ENCODE data around the gene OR2T27. TPM values are rescaled to one million over a fixed set of nuclear protein-coding genes. Genes with fewer than 3 reads are reported as not detected.

OR2T27 gene
- total RNA-seq, 1 donor from 2014 or later: not detected

- DNase-seq (ENCODE audit: low spot score in 2 of 2): no peak
- intact Hi-C loops (cut with DNase I): no loop called here
- no peak overlapping the region for H3K27ac ChIP-seq
- no peak overlapping the region for H3K4me3 ChIP-seq
- H3K9me3 ChIP-seq: no peaks in the 10 kb centered on the region
- H3K36me3 ChIP-seq: no peaks in the 10 kb centered on the region
- TF ChIP-seq, protein P1, sequence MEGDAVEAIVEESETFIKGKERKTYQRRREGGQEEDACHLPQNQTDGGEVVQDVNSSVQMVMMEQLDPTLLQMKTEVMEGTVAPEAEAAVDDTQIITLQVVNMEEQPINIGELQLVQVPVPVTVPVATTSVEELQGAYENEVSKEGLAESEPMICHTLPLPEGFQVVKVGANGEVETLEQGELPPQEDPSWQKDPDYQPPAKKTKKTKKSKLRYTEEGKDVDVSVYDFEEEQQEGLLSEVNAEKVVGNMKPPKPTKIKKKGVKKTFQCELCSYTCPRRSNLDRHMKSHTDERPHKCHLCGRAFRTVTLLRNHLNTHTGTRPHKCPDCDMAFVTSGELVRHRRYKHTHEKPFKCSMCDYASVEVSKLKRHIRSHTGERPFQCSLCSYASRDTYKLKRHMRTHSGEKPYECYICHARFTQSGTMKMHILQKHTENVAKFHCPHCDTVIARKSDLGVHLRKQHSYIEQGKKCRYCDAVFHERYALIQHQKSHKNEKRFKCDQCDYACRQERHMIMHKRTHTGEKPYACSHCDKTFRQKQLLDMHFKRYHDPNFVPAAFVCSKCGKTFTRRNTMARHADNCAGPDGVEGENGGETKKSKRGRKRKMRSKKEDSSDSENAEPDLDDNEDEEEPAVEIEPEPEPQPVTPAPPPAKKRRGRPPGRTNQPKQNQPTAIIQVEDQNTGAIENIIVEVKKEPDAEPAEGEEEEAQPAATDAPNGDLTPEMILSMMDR (IDR thresholded peaks at IDR 0.05): no peak
- no peaks in the 10 kb centered on the region for H3K27me3 ChIP-seq
- H3K4me1 ChIP-seq: no peaks in the 10 kb centered on the region
Measured at GRCh38 chr1:248625166-248625565, 30.2 kb downstream of the OR2T27 start.

DNA sequence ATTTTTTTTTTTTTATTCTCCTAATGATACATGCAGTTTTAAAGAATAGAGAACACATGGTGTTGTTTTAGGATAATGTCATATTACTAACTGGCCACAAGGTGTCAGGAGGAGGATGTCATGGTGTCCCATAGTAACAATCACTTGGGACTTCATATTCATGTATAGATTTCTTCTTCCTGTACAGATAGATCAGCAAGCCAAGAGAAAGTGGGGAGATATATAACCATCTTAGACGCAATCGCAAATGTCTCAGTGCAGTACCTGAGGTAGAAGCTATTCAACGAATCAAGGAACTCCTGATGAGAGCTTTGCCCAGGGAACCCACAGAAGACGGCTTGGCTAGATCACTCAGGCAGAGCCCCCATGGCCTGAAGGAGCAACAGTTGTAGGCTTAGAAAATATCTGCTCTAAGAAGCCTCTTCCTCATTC, 32.7 kb downstream of the OR2T27 start:
- intact Hi-C loops (cut with DNase I): no loop called here
- TF ChIP-seq, protein P1 (IDR thresholded peaks at IDR 0.05): peak in 2 of 3 experiments; percentile 15 to 28
- H3K27ac ChIP-seq: no peak overlapping the region
- H3K4me1 ChIP-seq: no peaks in the 10 kb centered on the region
- no peaks in the 10 kb centered on the region for H3K27me3 ChIP-seq
- no peak for DNase-seq (ENCODE audit: low spot score in 2 of 2)
- H3K9me3 ChIP-seq: no peaks in the 10 kb centered on the region
- no peaks in the 10 kb centered on the region for H3K36me3 ChIP-seq
- no peak overlapping the region for H3K4me3 ChIP-seq

DNA sequence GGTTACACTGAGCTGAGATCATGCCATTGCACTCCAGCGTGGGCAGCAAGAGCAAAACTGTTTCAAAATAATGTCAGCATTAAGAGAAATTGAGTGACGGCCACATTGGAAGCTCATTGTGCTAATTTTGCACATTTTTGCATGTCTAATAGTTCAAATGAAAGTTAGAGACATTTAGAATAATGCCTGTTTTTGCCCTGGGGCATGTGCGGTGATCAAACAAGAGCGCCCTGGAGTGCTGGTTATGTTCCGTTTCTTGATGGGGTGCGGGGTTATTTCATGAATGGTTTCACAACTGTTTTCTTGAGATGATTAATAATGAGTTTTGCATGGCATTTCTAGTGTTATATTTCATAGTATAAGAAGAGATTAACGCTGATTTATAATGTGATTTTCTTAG, 33.6 kb downstream of the OR2T27 start:
- H3K9me3 ChIP-seq: no peaks in the 10 kb centered on the region
- H3K27ac ChIP-seq: no peak overlapping the region
- no peak for DNase-seq (ENCODE audit: low spot score in 2 of 2)
- H3K4me1 ChIP-seq: no peaks in the 10 kb centered on the region
- intact Hi-C loops (cut with DNase I): no loop called here
- TF ChIP-seq, protein P1 (IDR thresholded peaks at IDR 0.05): no peak
- no peak overlapping the region for H3K4me3 ChIP-seq
- no peaks in the 10 kb centered on the region for H3K27me3 ChIP-seq
- H3K36me3 ChIP-seq: no peaks in the 10 kb centered on the region

DNA sequence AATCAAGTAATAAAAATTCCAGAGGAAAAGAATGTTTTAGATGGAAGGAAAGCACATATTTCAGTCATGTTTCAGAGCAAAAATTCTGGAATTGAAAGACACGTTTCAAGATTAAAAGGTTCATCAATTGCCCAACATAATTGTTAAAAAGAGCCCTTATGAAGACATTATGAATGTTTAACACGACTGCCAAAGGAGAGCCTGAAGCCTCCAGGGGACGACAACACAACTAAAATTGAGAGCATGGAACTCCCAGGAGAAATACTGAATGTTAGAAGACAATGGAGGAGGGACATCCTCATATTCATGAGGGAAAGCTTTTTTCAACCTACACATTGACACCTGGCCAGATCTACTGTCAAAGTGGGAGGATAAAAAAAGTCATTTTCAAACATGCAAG, 36.5 kb downstream of the OR2T27 start:
- TF ChIP-seq, protein P1 (IDR thresholded peaks at IDR 0.05): peak in 2 of 3 experiments; percentile 14 to 38
- intact Hi-C loops (cut with DNase I): no loop called here
- no peak for DNase-seq (ENCODE audit: low spot score in 2 of 2)

DNA sequence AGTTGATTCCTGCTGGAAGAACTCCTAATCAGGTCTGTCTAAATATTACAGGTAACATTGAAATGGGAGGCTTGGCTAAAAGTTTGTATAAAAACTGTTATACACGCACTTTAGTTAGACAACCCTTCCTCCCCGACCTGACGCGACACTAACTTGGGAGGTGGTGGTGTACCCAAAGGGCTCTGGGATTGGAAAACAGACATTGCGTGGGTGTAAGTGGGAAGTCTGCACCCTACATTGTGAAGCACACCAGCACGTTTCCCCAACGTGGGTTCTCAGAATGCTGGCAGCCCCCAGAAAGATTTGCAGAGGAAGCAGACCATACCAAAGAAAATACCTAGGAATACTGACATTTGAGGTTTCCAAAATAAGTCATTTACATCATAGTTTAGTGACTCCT, 37.2 kb downstream of the OR2T27 start:
- no peak overlapping the region for H3K4me3 ChIP-seq
- no peak for DNase-seq (ENCODE audit: low spot score in 2 of 2)
- intact Hi-C loops (cut with DNase I): no loop called here
- H3K36me3 ChIP-seq: no peaks in the 10 kb centered on the region
- no peaks in the 10 kb centered on the region for H3K4me1 ChIP-seq
- TF ChIP-seq, protein P1 (IDR thresholded peaks at IDR 0.05): no peak
- no peaks in the 10 kb centered on the region for H3K9me3 ChIP-seq
- no peak overlapping the region for H3K27ac ChIP-seq
- H3K27me3 ChIP-seq: no peaks in the 10 kb centered on the region

More for the DNA sequence above, 36.5 kb downstream of the OR2T27 start:
- H3K9me3 ChIP-seq: no peaks in the 10 kb centered on the region
- no peak overlapping the region for H3K27ac ChIP-seq
- no peaks in the 10 kb centered on the region for H3K27me3 ChIP-seq
- no peak overlapping the region for H3K4me3 ChIP-seq
- H3K4me1 ChIP-seq: no peaks in the 10 kb centered on the region
- H3K36me3 ChIP-seq: no peaks in the 10 kb centered on the region

GRCh38 chr1:248613742-248614141, 41.6 kb downstream of the OR2T27 start:
- Histone ChIP-seq H3K27ac (no peak overlapping the region), H3K4me3 (no peak overlapping the region), H3K36me3 (no peaks in the 10 kb centered on the region), H3K9me3 (no peaks in the 10 kb centered on the region), H3K27me3 (no peaks in the 10 kb centered on the region), H3K4me1 (no peaks in the 10 kb centered on the region)
- intact Hi-C loops (cut with DNase I): no loop called here
- DNase-seq (ENCODE audit: low spot score in 2 of 2): no peak
- TF ChIP-seq, protein P1 (IDR thresholded peaks at IDR 0.05): no peak
